IMR-90 (cell line): ENCODE measurements around the gene ARMC6. TPM values are rescaled to one million over a fixed set of nuclear protein-coding genes. Genes with fewer than 3 reads are reported as not detected.

Experiments used
- ATAC-seq: fragments of 200-7000 bp; cut with Tn5 transposase; 2 replicates; pipeline ENCODE4 v1.9.1; 2020; ENCODE audit warnings: low read depth, mild to moderate bottlenecking, moderate library complexity
- BruUV-seq: library from RNA; stranded (reverse); fragments of 400-500 nt; replicated peaks from 2 replicates; lab custom pipeline; 2021; lab: Mats Ljungman, UMichigan
- CTCF ChIA-PET: fragments of 300-600 bp; formaldehyde crosslinking; extraction: SDS; loops from one replicate; lab custom pipeline; 2021; ENCODE audit warnings: antibody characterized with exemption; lab: Yijun Ruan, JAX
- POLR2A ChIA-PET: fragments of 300-600 bp; sonication (Branson Sonifier 250); formaldehyde crosslinking; loops from one replicate; lab custom pipeline; 2022; ENCODE audit warnings: antibody characterized with exemption; ENCODE audit not compliant: unreplicated experiment; lab: Charles Lee
- DNase-seq: peaks from one replicate; pipeline ENCODE4 v3.0.0; 2013
- H2AFZ ChIP-seq: replicated peaks from 2 replicates; pipeline ENCODE3; 2013; ENCODE audit warnings: low read length, mild to moderate bottlenecking; ENCODE audit not compliant: poor library complexity
- H2AK5ac ChIP-seq: 2 replicates; pipeline ENCODE4 v1.6.1; 2013; ENCODE audit warnings: low read depth, low read length, inconsistent platforms
- H2AK9ac ChIP-seq: replicated peaks from 2 replicates; pipeline ENCODE3; 2013; ENCODE audit warnings: mild to moderate bottlenecking, low read depth, low read length, moderate library complexity; ENCODE audit not compliant: poor library complexity
- H2BK120ac ChIP-seq: 2 replicates; pipeline ENCODE4 v1.6.1; 2013; ENCODE audit warnings: low read depth, low read length, inconsistent platforms
- H2BK15ac ChIP-seq: 3 replicates; pipeline ENCODE4 v1.6.1; 2013; ENCODE audit warnings: low read depth, low read length, inconsistent platforms
- H2BK20ac ChIP-seq: 2 replicates; pipeline ENCODE4 v1.6.1; 2013; ENCODE audit warnings: low read depth, mild to moderate bottlenecking, inconsistent platforms, low read length, moderate library complexity
- H2BK5ac ChIP-seq: 2 replicates; pipeline ENCODE4 v1.6.1; 2013; ENCODE audit warnings: mild to moderate bottlenecking, low read depth, low read length, inconsistent platforms; ENCODE audit not compliant: poor library complexity, severe bottlenecking
- H3K14ac ChIP-seq: replicated peaks from 2 replicates; pipeline ENCODE4 v1.6.1; 2013; ENCODE audit warnings: low read depth, low read length, inconsistent platforms
- H3K18ac ChIP-seq: 2 replicates; pipeline ENCODE4 v1.6.1; 2013; ENCODE audit warnings: low read depth, low read length, control low read depth
- H3K23ac ChIP-seq: 2 replicates; pipeline ENCODE4 v1.6.1; 2013; ENCODE audit warnings: low read depth, low read length, inconsistent platforms
- H3K27ac ChIP-seq: 2 replicates; pipeline ENCODE4 v1.5.1; 2013; ENCODE audit warnings: mild to moderate bottlenecking, control low read depth, low read length; ENCODE audit not compliant: insufficient read depth
- H3K27me3 ChIP-seq: 2 replicates; pipeline ENCODE4 v1.6.1; 2013; ENCODE audit warnings: low read length; ENCODE audit not compliant: control insufficient read depth, insufficient read depth
- H3K36me3 ChIP-seq: 2 replicates; pipeline ENCODE4 v1.6.1; 2013; ENCODE audit warnings: low read length, mixed read lengths; ENCODE audit not compliant: control insufficient read depth, insufficient read depth
- H3K4ac ChIP-seq: 2 replicates; pipeline ENCODE4 v1.6.1; 2013; ENCODE audit warnings: low read depth, low read length, inconsistent platforms
- H3K4me1 ChIP-seq: 2 replicates; pipeline ENCODE4 v1.6.1; 2013; ENCODE audit warnings: low read length, mixed read lengths; ENCODE audit not compliant: control insufficient read depth, insufficient read depth
- H3K4me2 ChIP-seq: 2 replicates; pipeline ENCODE4 v1.6.1; 2013; ENCODE audit warnings: low read depth, mild to moderate bottlenecking, control low read depth, low read length, moderate library complexity
- H3K4me3 ChIP-seq: 2 replicates; pipeline ENCODE4 v1.5.1; 2013; ENCODE audit warnings: low read depth, mild to moderate bottlenecking, control low read depth, low read length, moderate library complexity; ENCODE audit not compliant: insufficient read depth
- H3K56ac ChIP-seq: 2 replicates; pipeline ENCODE4 v1.6.1; 2013; ENCODE audit warnings: low read length, inconsistent platforms; ENCODE audit not compliant: insufficient read depth; ENCODE audit errors: extremely low read depth
- H3K79me1 ChIP-seq, 2 experiments: 2 replicates each; pipeline ENCODE4 v1.6.1; 2013; ENCODE audit warnings: low read length in 2 of 2, inconsistent platforms in 1 of 2, low read depth in 1 of 2
- H3K9ac ChIP-seq: 2 replicates; pipeline ENCODE4 v1.6.1; 2013; ENCODE audit warnings: low read depth, low read length, control low read depth
- H3K9me1 ChIP-seq: 2 replicates; pipeline ENCODE4 v1.6.1; 2013; ENCODE audit warnings: low read length, inconsistent platforms; ENCODE audit not compliant: insufficient read depth
- H3K9me3 ChIP-seq: 2 replicates; pipeline ENCODE4 v1.6.1; 2013; ENCODE audit warnings: low read length; ENCODE audit not compliant: control insufficient read depth, insufficient read depth
- H4K20me1 ChIP-seq: 2 replicates; pipeline ENCODE4 v1.6.1; 2013; ENCODE audit warnings: low read length, inconsistent platforms; ENCODE audit not compliant: insufficient read depth
- H4K5ac ChIP-seq: 2 replicates; pipeline ENCODE4 v1.6.1; 2013; ENCODE audit warnings: mild to moderate bottlenecking, low read depth, low read length, control low read depth
- H4K8ac ChIP-seq, 2 experiments: 2 replicates each; pipeline ENCODE4 v1.6.1; 2013; ENCODE audit warnings: low read depth in 2 of 2, low read length in 2 of 2, control low read depth in 1 of 2, inconsistent platforms in 1 of 2
- H4K91ac ChIP-seq: 2 replicates; pipeline ENCODE4 v1.6.1; 2013; ENCODE audit warnings: low read depth, low read length, inconsistent platforms; ENCODE audit not compliant: insufficient read depth
- BHLHE40 ChIP-seq: fragments of 150-350 bp; IDR thresholded peaks from 2 replicates; pipeline ENCODE4 v1.6.1; 2016; ENCODE audit warnings: mild to moderate bottlenecking, low read depth, low read length
- CEBPB ChIP-seq: IDR thresholded peaks from 2 replicates; pipeline ENCODE4 v1.6.1; 2012; ENCODE audit warnings: low read depth, low read length, improper control_type of control experiment
- NFE2L2 ChIP-seq: fragments of 150-350 bp; IDR thresholded peaks from 2 replicates; pipeline ENCODE4 v1.6.1; 2016; ENCODE audit warnings: low read depth, mild to moderate bottlenecking, low read length
- RCOR1 ChIP-seq: IDR thresholded peaks from 2 replicates; pipeline ENCODE4 v1.6.1; 2012; ENCODE audit warnings: mild to moderate bottlenecking, low read length, improper control_type of control experiment; ENCODE audit not compliant: insufficient replicate concordance
- WGBS, 2 experiments: methylation state at CpG; one replicate each; pipeline versions ENCODE4 v1.1.5 to v1.1.7; 2013; ENCODE audit warnings: missing lambda C conversion rate in 2 of 2; ENCODE audit not compliant: insufficient read length in 1 of 2; ENCODE audit errors: extremely low coverage in 2 of 2; 5-methylcytosine and 5-hydroxymethylcytosine counted together
- dilution Hi-C: fragments of 300-500 bp; cut with HindIII; formaldehyde crosslinking; loops from one replicate; pipeline ENCODE4 v1.14.3; 2018; ENCODE audit warnings: low sequenced_read_pairs; ENCODE audit not compliant: unreplicated experiment
- in situ Hi-C: fragments of 300-500 bp; cut with MboI; formaldehyde crosslinking; loops from 3 replicates; pipeline ENCODE4 v1.14.3; 2019; ENCODE audit warnings: low sequenced_read_pairs, inconsistent platforms, mixed read lengths
- intact Hi-C: fragments of 100-400 bp; cut with micrococcal nuclease; formaldehyde crosslinking; loops from 2 replicates; pipeline ENCODE4 v1.10.0; 2022
- polyA plus RNA-seq, 3 experiments: library from polyadenylated mRNA; depleted of rRNA; stranded (reverse); fragments of >200 nt; gene quantifications; 2 replicates each; pipeline ENCODE4 v1.2.3, GENCODE V29; 2012; ENCODE audit warnings: low replicate concordance in 1 of 3
- total RNA-seq: library from RNA; depleted of rRNA; stranded (reverse); fragments of >200 nt; gene quantifications from 2 replicates; pipeline ENCODE4 v1.2.3, GENCODE V29; 2012

ARMC6 gene
- total and polyA plus RNA-seq, 2 of the 4 experiments (the other 2 are of a cell fraction): 41.5 to 52.7 TPM

DNA sequence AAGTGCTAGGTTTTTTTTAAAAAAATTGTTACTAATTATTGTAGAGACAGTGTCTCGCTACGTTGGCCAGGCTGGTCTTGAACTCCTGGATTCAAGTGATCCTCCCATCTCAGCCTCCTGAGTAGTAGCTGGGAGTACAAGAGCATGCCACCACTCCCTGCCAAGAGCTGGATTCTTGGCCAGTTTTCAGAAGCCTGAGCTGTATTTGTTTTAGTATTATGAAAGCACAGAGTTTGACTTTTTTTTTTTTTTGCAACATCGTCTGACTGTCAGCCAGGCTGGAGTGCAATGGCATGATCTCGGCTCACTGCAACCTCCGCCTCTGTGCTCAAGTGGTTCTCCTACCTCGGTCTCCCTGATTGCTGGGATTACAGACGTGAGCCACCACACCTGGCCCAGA is 7.0 kb downstream of the ARMC6 start:
- POLR2A ChIA-PET: no interaction called here
- no TSS peak for BruUV-seq
- Histone ChIP-seq H3K4me2 (no peak overlapping the region), H2BK5ac (no peak overlapping the region), H3K56ac (no peak overlapping the region), H3K27ac (no peak overlapping the region), H3K9me1 (peaks cover 9% of the 10 kb centered on the region), H2AFZ (no peak overlapping the region), H2BK15ac (no peak overlapping the region), H3K18ac (no peak overlapping the region), H3K4ac (no peak overlapping the region), H3K79me1 (peaks cover 51 to 69% of the 10 kb centered on the region in 2 experiments), H3K4me3 (no peak overlapping the region), H2BK20ac (no peak overlapping the region), H3K4me1 (peaks cover 4% of the 10 kb centered on the region; the same call in 1 of the 2 replicates), H2AK5ac (no peak overlapping the region), H4K5ac (no peak overlapping the region), H3K27me3 (no peaks in the 10 kb centered on the region), H4K20me1 (peaks cover 11% of the 10 kb centered on the region), H3K9me3 (no peaks in the 10 kb centered on the region; the same call in 1 of the 2 replicates), H3K14ac (no peak overlapping the region), H4K8ac (no peak overlapping the region), H3K23ac (no peak overlapping the region), H2AK9ac (no peak overlapping the region), H3K36me3 (peaks cover 13% of the 10 kb centered on the region), H3K9ac (no peak overlapping the region), H4K91ac (no peak overlapping the region), H2BK120ac (no peak overlapping the region)
- TF ChIP-seq CEBPB (peak; percentile 50; the same call in 1 of the 2 replicates), RCOR1 (peak; percentile 76), NFE2L2 (no peak), BHLHE40 (no peak)
- ATAC-seq (peak; percentile 88), DNase-seq (peak; percentile 91)
- CTCF ChIA-PET: interaction anchor here (0.6 to 1.1 kb wide), 3 partner anchors 23 to 450 kb away, joined by 3 to 6 read pairs (median 3); partner anchors contain the start of gene SLC25A42
- WGBS, 2 experiments: no CpG with 5 or more reads among the region's 7 CpGs
- dilution Hi-C loops (no loop called here), in situ Hi-C loops (no loop called here), intact Hi-C loops (no loop called here)
